ENCODE results near the gene DSC2.

DNA sequence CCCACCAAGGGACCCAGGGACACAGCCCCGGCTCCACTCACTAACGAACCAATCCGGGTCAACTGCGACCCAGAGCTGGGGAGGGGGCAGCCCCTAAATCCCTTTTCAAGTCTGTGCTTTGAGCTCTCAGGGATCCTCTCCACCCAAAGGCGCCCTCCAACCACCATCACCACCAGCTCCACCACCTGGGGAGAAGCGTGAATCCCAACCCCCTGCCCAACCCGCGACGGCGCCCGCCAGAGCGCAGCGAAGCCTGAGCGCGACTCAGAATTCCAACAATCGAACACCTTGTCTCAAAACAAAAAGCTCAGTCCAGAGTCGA, 60.2 kb downstream of the DSC2 start:
- TF ChIP-seq, protein P1, sequence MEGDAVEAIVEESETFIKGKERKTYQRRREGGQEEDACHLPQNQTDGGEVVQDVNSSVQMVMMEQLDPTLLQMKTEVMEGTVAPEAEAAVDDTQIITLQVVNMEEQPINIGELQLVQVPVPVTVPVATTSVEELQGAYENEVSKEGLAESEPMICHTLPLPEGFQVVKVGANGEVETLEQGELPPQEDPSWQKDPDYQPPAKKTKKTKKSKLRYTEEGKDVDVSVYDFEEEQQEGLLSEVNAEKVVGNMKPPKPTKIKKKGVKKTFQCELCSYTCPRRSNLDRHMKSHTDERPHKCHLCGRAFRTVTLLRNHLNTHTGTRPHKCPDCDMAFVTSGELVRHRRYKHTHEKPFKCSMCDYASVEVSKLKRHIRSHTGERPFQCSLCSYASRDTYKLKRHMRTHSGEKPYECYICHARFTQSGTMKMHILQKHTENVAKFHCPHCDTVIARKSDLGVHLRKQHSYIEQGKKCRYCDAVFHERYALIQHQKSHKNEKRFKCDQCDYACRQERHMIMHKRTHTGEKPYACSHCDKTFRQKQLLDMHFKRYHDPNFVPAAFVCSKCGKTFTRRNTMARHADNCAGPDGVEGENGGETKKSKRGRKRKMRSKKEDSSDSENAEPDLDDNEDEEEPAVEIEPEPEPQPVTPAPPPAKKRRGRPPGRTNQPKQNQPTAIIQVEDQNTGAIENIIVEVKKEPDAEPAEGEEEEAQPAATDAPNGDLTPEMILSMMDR (IDR thresholded peaks at IDR 0.05): no peak
- TF ChIP-seq EZH2 (IDR thresholded peaks at IDR 0.05): no peak
- no peak for TF ChIP-seq EZH2phosphoT487 (IDR thresholded peaks at IDR 0.05)
